ENCODE data around the gene PLCB3. TPM values are rescaled to one million over a fixed set of nuclear protein-coding genes. Genes with fewer than 3 reads are reported as not detected.

Gene PLCB3
- total and polyA plus RNA-seq, 2 of the 13 experiments (the other 11 are each of a cell fraction or from before 2014, with no cell fraction given) = 7.5 to 13.8 TPM

DNA sequence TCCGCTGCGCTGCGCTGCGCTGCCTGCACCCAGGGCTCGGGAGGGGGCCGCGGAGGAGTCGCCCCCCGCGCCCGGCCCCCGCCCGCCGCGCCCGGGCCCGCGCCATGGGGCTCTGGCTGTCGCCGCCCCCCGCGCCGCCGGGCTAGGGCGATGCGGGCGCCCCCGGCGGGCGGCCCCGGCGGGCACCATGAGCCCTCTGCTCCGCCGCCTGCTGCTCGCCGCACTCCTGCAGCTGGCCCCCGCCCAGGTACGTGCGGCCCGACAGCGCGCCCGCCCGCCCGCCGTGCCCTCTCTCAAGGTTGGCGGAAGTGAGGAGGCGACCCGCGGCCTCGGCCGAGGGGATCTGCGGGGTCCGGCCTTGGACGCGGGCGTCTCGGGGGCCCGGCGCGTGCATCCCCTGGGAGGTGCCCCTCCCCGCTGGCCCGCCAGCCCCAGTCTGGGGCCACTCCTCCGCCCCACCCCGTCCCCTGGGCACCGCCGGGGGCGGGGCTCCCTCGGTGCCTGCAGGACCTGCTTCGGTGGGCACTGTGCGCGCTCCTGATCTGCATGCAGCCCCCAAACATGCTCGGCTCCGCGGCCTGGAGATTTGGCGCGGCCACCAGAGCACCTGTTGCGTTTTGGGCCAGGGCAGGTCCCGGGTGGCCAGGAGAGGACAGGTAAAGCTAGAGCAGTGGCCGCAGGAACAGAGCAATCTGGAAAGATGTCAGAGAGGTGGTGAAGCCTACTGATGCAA, 16.5 kb upstream of the PLCB3 start (continued):
- TF ChIP-seq, protein P1, sequence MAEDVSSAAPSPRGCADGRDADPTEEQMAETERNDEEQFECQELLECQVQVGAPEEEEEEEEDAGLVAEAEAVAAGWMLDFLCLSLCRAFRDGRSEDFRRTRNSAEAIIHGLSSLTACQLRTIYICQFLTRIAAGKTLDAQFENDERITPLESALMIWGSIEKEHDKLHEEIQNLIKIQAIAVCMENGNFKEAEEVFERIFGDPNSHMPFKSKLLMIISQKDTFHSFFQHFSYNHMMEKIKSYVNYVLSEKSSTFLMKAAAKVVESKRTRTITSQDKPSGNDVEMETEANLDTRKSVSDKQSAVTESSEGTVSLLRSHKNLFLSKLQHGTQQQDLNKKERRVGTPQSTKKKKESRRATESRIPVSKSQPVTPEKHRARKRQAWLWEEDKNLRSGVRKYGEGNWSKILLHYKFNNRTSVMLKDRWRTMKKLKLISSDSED (CRISPR knock-in tag; IDR thresholded peaks at IDR 0.05) = no peak
- TF ChIP-seq CREB1 (IDR thresholded peaks at IDR 0.05) (no peak), CREB1 (CRISPR knock-in tag; IDR thresholded peaks at IDR 0.05) (no peak), ZBTB3 (CRISPR knock-in tag; IDR thresholded peaks at IDR 0.05; ENCODE audit: borderline replicate concordance, low read depth) (no peak), TRAFD1 (CRISPR knock-in tag; IDR thresholded peaks at IDR 0.05; ENCODE audit: borderline replicate concordance) (no peak), YY1 (IDR thresholded peaks at IDR 0.05; ENCODE audit: insufficient read depth, insufficient replicate concordance, low read depth, low read length) (peak; percentile 53), SRSF9 (IDR thresholded peaks at IDR 0.05; ENCODE audit: borderline replicate concordance, insufficient read depth, low read depth, low read length, poor library complexity, severe bottlenecking) (no peak), HOXA3 (CRISPR knock-in tag; IDR thresholded peaks at IDR 0.05) (peak; percentile 40; the same call in 1 of the 2 replicates), MAFG (CRISPR knock-in tag; IDR thresholded peaks at IDR 0.05) (no peak), ZNF577 (CRISPR knock-in tag; IDR thresholded peaks at IDR 0.05; ENCODE audit: borderline replicate concordance, low read depth) (no peak), ZNF33A (CRISPR knock-in tag; IDR thresholded peaks at IDR 0.05; ENCODE audit: borderline replicate concordance) (no peak), ZNF619 (CRISPR knock-in tag; IDR thresholded peaks at IDR 0.05) (no peak), SMAD1 (CRISPR knock-in tag; IDR thresholded peaks at IDR 0.05; ENCODE audit: borderline replicate concordance, low read depth) (no peak), GZF1 (CRISPR knock-in tag; IDR thresholded peaks at IDR 0.05) (no peak), SP1 (IDR thresholded peaks at IDR 0.05) (no peak), SP1 (CRISPR knock-in tag; IDR thresholded peaks at IDR 0.05) (no peak), ZSCAN22 (CRISPR knock-in tag; IDR thresholded peaks at IDR 0.05) (no peak), FOXO1 (CRISPR knock-in tag; IDR thresholded peaks at IDR 0.05) (no peak; the same call in 1 of the 2 replicates), RFX3 (CRISPR knock-in tag; IDR thresholded peaks at IDR 0.05) (no peak), STAT5B (CRISPR knock-in tag; IDR thresholded peaks at IDR 0.05) (no peak), NPAS2 (CRISPR knock-in tag; IDR thresholded peaks at IDR 0.05; ENCODE audit: borderline replicate concordance) (no peak), ZNF280B (CRISPR knock-in tag; IDR thresholded peaks at IDR 0.05; ENCODE audit: borderline replicate concordance) (no peak; the same call in 1 of the 2 replicates), ZNF597 (CRISPR knock-in tag; IDR thresholded peaks at IDR 0.05) (no peak), ZNF782 (CRISPR knock-in tag; IDR thresholded peaks at IDR 0.05; ENCODE audit: borderline replicate concordance) (no peak), ZSCAN29 (CRISPR knock-in tag; conservative IDR thresholded peaks at IDR 0.05) (no peak), HIVEP1 (CRISPR knock-in tag; IDR thresholded peaks at IDR 0.05) (peak; percentile 45; the same call in 1 of the 2 replicates)
